HEK293 (cell line): Measurements from ENCODE around the gene WDR76.

Source experiments
- CTCF ChIA-PET: fragments of 350-600 bp; formaldehyde crosslinking; extraction: SDS; loops from one replicate; lab custom pipeline; 2021; ENCODE audit warnings: antibody characterized with exemption; lab: Yijun Ruan, JAX
- POLR2A ChIA-PET: fragments of 300-600 bp; formaldehyde crosslinking; extraction: SDS; loops from one replicate; lab custom pipeline; 2020; ENCODE audit warnings: antibody characterized with exemption, inconsistent platforms; lab: Yijun Ruan, JAX
- H3K27ac ChIP-seq: fragments of 200-500 bp; sonication (Bioruptor generic); 2 replicates; pipeline ENCODE4 v1.5.1; 2014; ENCODE audit warnings: low read depth, low read length, control low read depth, inconsistent platforms; ENCODE audit errors: extremely low read depth
- H3K36me3 ChIP-seq, 2 experiments: fragments of 200-500 bp in 1 of 2; sonication (Bioruptor generic) in 1 of 2; 1 replicate in 1 of 2; 2 replicates in 1 of 2; pipeline ENCODE4 v1.5.1; 2014 to 2017; ENCODE audit warnings: inconsistent platforms in 2 of 2, low read length in 2 of 2; ENCODE audit not compliant: control insufficient read depth in 2 of 2, insufficient read depth in 1 of 2
- H3K4me1 ChIP-seq: fragments of 200-500 bp; sonication (Bioruptor generic); 2 replicates; pipeline ENCODE4 v1.5.1; 2014; ENCODE audit warnings: mild to moderate bottlenecking, low read length, inconsistent platforms; ENCODE audit not compliant: control insufficient read depth, insufficient read depth
- H3K4me3 ChIP-seq: 2 replicates; pipeline ENCODE4 v1.5.1; 2011; ENCODE audit warnings: low read depth, mild to moderate bottlenecking, control low read depth, low read length, moderate library complexity
- H3K9me3 ChIP-seq: fragments of 200-500 bp; sonication (Bioruptor generic); 2 replicates; pipeline ENCODE4 v1.5.1; 2014; ENCODE audit warnings: low read depth, low read length, inconsistent platforms; ENCODE audit not compliant: control insufficient read depth, insufficient read depth
- GLIS1 ChIP-seq: fragments of 450-650 bp; formaldehyde crosslinking; IDR thresholded peaks from 2 replicates; pipeline ENCODE4 v1.5.1; 2016; ENCODE audit warnings: missing biosample characterization, missing genetic modification characterization
- OSR2 ChIP-seq: fragments of 450-650 bp; formaldehyde crosslinking; IDR thresholded peaks from 2 replicates; pipeline ENCODE4 v1.5.1; 2016; ENCODE audit warnings: missing biosample characterization, missing genetic modification characterization
- OVOL3 ChIP-seq: fragments of 450-650 bp; formaldehyde crosslinking; IDR thresholded peaks from 2 replicates; pipeline ENCODE4 v1.5.1; 2016; ENCODE audit warnings: missing biosample characterization, missing genetic modification characterization
- PRDM1 ChIP-seq: fragments of 450-650 bp; formaldehyde crosslinking; IDR thresholded peaks from 2 replicates; pipeline ENCODE4; 2016; ENCODE audit warnings: missing biosample characterization, missing genetic modification characterization
- ZBTB17 ChIP-seq: fragments of 450-650 bp; formaldehyde crosslinking; IDR thresholded peaks from 2 replicates; pipeline ENCODE4 v1.5.1; 2016; ENCODE audit warnings: missing biosample characterization, missing genetic modification characterization
- ZIC2 ChIP-seq: fragments of 450-650 bp; formaldehyde crosslinking; IDR thresholded peaks from 2 replicates; pipeline ENCODE4 v1.5.1; 2016; ENCODE audit warnings: missing biosample characterization, missing genetic modification characterization
- ZNF114 ChIP-seq: fragments of 450-650 bp; formaldehyde crosslinking; IDR thresholded peaks from 2 replicates; pipeline ENCODE4 v1.5.0; 2017; ENCODE audit warnings: missing biosample characterization, missing genetic modification characterization
- ZNF341 ChIP-seq: fragments of 450-650 bp; formaldehyde crosslinking; IDR thresholded peaks from 2 replicates; pipeline ENCODE4; 2016; ENCODE audit warnings: low read depth, missing biosample characterization, missing genetic modification characterization
- ZNF423 ChIP-seq: fragments of 450-650 bp; formaldehyde crosslinking; IDR thresholded peaks from 2 replicates; pipeline ENCODE4 v1.5.1; 2016; ENCODE audit warnings: missing biosample characterization, missing genetic modification characterization
- ZNF585B ChIP-seq: fragments of 450-650 bp; formaldehyde crosslinking; IDR thresholded peaks from 2 replicates; pipeline ENCODE4 v1.5.1; 2016; ENCODE audit warnings: missing biosample characterization, missing genetic modification characterization
- ZNF76 ChIP-seq: fragments of 450-650 bp; formaldehyde crosslinking; IDR thresholded peaks from 2 replicates; pipeline ENCODE4; 2016; ENCODE audit warnings: low read depth, missing biosample characterization, missing genetic modification characterization, borderline replicate concordance
- ZNF791 ChIP-seq: fragments of 450-650 bp; formaldehyde crosslinking; IDR thresholded peaks from 2 replicates; pipeline ENCODE4 v1.5.1; 2016; ENCODE audit warnings: missing biosample characterization, missing genetic modification characterization
- ZSCAN23 ChIP-seq: fragments of 450-650 bp; formaldehyde crosslinking; IDR thresholded peaks from 2 replicates; pipeline ENCODE4 v1.5.1; 2016; ENCODE audit warnings: missing biosample characterization, missing genetic modification characterization
- TF ChIP-seq, protein P1 (sequence below): fragments of 450-650 bp; formaldehyde crosslinking; optimal IDR thresholded peaks from 2 replicates; pipeline ENCODE3; 2016; ENCODE audit warnings: missing biosample characterization, mild to moderate bottlenecking, missing genetic modification characterization
- TF ChIP-seq, protein P2 (sequence below): fragments of 450-650 bp; formaldehyde crosslinking; IDR thresholded peaks from 2 replicates; pipeline ENCODE4 v1.5.1; 2016; ENCODE audit warnings: missing biosample characterization, missing genetic modification characterization
- TF ChIP-seq, protein P3 (sequence below): fragments of 450-650 bp; formaldehyde crosslinking; IDR thresholded peaks from 2 replicates; pipeline ENCODE4 v1.5.1; 2016; ENCODE audit warnings: missing biosample characterization, missing genetic modification characterization

Gene WDR76

DNA sequence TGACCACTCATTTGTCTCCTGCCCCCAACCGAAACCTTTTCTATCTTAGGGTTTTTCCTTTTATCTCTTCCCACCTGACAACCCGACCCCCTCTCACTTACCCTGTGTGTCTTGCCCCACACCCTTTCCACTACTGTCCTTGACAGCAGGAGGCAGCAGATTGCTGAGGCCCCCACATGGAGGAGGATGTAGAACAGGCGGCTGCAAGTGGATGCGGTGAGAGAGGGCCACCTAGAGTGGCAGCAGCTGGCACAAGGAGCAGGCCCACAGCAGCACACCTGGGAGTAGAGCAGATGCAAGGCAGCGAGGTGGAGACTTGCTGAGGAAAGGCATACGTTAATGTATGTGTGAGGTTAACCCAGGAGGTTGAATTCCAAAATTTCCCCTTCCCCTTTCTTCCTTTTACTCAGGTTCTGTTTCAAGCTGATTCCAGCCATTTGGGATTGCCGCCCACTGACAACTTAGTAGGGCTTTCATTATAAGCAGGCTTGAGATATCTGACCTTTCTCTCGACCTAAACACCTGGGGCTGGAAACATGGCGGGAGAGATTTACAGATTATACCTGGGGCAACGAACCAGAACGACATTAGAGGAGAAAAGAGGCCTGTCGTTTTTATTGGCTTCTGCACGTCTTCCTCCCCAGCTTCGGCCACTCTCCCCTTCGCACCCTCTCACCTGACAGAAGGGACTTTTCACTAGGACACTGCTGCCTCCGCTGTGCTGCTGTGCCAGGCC is 27.4 kb upstream of the WDR76 start:
- POLR2A ChIA-PET = interaction anchor here (1.8 kb wide), 1 partner anchor 23 kb away, joined by 8 read pairs; the partner anchor contains the start of gene ELL3
- Histone ChIP-seq H3K9me3 (no peaks in the 10 kb centered on the region), H3K36me3 (peaks cover 5 to 70% of the 10 kb centered on the region in 2 experiments), H3K4me1 (0 out of 2 replicates have a peak, but pooled peaks cover 3% of the 10 kb centered on the region), H3K27ac (no peak overlapping the region), H3K4me3 (no peak overlapping the region)
- TF ChIP-seq PRDM1 (tag by site-specific recombination) (peak; percentile 51; the same call in 1 of the 2 replicates), OSR2 (tag by site-specific recombination) (no peak), ZBTB17 (tag by site-specific recombination) (no peak), ZNF114 (no peak), ZSCAN23 (tag by site-specific recombination) (no peak), GLIS1 (tag by site-specific recombination) (peak; percentile 49), ZNF423 (tag by site-specific recombination) (no peak), ZNF791 (tag by site-specific recombination) (no peak), ZNF76 (tag by site-specific recombination) (no peak), ZIC2 (tag by site-specific recombination) (peak; percentile 59), ZNF585B (tag by site-specific recombination) (no peak)
- TF ChIP-seq, protein P1, sequence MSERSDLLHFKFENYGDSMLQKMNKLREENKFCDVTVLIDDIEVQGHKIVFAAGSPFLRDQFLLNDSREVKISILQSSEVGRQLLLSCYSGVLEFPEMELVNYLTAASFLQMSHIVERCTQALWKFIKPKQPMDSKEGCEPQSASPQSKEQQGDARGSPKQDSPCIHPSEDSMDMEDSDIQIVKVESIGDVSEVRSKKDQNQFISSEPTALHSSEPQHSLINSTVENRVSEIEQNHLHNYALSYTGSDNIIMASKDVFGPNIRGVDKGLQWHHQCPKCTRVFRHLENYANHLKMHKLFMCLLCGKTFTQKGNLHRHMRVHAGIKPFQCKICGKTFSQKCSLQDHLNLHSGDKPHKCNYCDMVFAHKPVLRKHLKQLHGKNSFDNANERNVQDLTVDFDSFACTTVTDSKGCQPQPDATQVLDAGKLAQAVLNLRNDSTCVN (tag by site-specific recombination) = no peak
- TF ChIP-seq, protein P2, sequence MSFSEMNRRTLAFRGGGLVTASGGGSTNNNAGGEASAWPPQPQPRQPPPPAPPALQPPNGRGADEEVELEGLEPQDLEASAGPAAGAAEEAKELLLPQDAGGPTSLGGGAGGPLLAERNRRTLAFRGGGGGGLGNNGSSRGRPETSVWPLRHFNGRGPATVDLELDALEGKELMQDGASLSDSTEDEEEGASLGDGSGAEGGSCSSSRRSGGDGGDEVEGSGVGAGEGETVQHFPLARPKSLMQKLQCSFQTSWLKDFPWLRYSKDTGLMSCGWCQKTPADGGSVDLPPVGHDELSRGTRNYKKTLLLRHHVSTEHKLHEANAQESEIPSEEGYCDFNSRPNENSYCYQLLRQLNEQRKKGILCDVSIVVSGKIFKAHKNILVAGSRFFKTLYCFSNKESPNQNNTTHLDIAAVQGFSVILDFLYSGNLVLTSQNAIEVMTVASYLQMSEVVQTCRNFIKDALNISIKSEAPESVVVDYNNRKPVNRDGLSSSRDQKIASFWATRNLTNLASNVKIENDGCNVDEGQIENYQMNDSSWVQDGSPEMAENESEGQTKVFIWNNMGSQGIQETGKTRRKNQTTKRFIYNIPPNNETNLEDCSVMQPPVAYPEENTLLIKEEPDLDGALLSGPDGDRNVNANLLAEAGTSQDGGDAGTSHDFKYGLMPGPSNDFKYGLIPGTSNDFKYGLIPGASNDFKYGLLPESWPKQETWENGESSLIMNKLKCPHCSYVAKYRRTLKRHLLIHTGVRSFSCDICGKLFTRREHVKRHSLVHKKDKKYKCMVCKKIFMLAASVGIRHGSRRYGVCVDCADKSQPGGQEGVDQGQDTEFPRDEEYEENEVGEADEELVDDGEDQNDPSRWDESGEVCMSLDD (tag by site-specific recombination) = no peak
- TF ChIP-seq, protein P3, sequence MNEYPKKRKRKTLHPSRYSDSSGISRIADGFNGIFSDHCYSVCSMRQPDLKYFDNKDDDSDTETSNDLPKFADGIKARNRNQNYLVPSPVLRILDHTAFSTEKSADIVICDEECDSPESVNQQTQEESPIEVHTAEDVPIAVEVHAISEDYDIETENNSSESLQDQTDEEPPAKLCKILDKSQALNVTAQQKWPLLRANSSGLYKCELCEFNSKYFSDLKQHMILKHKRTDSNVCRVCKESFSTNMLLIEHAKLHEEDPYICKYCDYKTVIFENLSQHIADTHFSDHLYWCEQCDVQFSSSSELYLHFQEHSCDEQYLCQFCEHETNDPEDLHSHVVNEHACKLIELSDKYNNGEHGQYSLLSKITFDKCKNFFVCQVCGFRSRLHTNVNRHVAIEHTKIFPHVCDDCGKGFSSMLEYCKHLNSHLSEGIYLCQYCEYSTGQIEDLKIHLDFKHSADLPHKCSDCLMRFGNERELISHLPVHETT = no peak
- CTCF ChIA-PET = no interaction called here

DNA sequence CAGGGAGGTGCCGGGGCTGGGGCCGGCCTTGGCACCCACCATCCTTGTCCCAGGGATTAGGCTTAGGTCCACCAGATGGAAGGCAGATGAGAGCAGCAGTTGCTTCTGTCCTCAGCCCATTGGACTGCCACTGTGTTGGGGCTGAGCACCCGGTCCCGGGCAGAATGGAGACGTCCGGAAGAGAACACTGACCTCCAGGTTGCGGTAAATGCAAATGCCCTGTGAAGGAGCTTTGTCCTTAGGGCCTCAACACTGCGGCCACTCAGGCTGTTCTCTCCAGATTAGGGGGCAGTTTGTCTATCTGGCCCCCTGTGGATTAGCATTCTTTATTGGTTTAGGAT is 26.9 kb upstream of the WDR76 start, which contains the start of gene SERINC4:
Gene SERINC4 (minus strand): TSS at position 276 of the 341 bp plus-strand sequence. CDS start 234 bp downstream, at position 42.
- TF ChIP-seq OVOL3 (no peak), ZNF341 (tag by site-specific recombination) (peak; percentile 53; the same call in 1 of the 2 replicates)

More for the DNA sequence above, 26.9 kb upstream of the WDR76 start, which contains the start of gene SERINC4:
- Histone ChIP-seq H3K27ac (peak within 1 kb of the TSS; percentile 65), H3K4me3 (peak within 1 kb of the TSS; percentile 88), H3K4me1 (0 out of 2 replicates have a peak, but pooled peaks cover 3% of the 10 kb centered on the region), H3K9me3 (no peaks in the 10 kb centered on the region), H3K36me3 (peaks cover 5 to 70% of the 10 kb centered on the region in 2 experiments)
- POLR2A ChIA-PET = interaction anchor here (1.6 to 2.1 kb wide), 3 partner anchors 10 to 24 kb away, joined by 6 to 12 read pairs (median 8); partner anchors contain the start of genes ELL3 and MFAP1
- CTCF ChIA-PET = no interaction called here
